ENCODE data around the gene OGFOD1. TPM values are rescaled to one million over a fixed set of nuclear protein-coding genes. Genes with fewer than 3 reads are reported as not detected.

The OGFOD1 gene
- total and polyA plus RNA-seq, 9 of the 15 experiments (the other 6 are each of a cell fraction or from before 2014, with no cell fraction given): 60.4 to 134 (median 85.8) TPM

DNA sequence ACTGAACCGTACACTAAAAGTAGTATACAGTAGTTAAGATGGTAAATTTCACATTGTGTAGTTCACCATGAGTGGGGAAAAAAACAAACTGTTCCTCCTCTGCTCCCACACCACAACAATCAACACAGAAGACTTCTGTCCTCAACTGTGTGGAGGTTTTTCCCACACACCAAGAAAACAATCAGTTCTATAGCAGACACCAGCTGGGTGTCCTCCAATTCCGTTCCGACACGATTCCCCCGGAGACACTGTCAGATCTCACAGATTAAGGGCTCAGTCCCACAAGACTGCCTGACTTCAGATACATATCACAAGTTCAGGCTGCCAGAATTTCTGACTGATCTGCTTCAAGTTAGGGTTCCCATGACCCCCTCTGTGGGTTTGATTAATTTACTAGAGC, 36.7 kb downstream of the OGFOD1 start:
- H3K9ac ChIP-seq (ENCODE audit: insufficient read depth in 1 of 2, low read depth in 2 of 2, low read length in 2 of 2): no peak overlapping the region
- TF ChIP-seq ZNF75A (CRISPR knock-in tag; IDR thresholded peaks at IDR 0.05) (peak; percentile 95), L3MBTL2 (IDR thresholded peaks at IDR 0.05) (0 out of 2 replicates have a peak, but pooled peaks have one; percentile 12), BMI1 (IDR thresholded peaks at IDR 0.05; ENCODE audit: low read length) (no peak), ZNF644 (tag; IDR thresholded peaks at IDR 0.05; ENCODE audit: low read depth) (no peak), SOX6 (IDR thresholded peaks at IDR 0.05) (0 out of 2 replicates have a peak, but pooled peaks have one; percentile 10)
- TF ChIP-seq, protein P1, sequence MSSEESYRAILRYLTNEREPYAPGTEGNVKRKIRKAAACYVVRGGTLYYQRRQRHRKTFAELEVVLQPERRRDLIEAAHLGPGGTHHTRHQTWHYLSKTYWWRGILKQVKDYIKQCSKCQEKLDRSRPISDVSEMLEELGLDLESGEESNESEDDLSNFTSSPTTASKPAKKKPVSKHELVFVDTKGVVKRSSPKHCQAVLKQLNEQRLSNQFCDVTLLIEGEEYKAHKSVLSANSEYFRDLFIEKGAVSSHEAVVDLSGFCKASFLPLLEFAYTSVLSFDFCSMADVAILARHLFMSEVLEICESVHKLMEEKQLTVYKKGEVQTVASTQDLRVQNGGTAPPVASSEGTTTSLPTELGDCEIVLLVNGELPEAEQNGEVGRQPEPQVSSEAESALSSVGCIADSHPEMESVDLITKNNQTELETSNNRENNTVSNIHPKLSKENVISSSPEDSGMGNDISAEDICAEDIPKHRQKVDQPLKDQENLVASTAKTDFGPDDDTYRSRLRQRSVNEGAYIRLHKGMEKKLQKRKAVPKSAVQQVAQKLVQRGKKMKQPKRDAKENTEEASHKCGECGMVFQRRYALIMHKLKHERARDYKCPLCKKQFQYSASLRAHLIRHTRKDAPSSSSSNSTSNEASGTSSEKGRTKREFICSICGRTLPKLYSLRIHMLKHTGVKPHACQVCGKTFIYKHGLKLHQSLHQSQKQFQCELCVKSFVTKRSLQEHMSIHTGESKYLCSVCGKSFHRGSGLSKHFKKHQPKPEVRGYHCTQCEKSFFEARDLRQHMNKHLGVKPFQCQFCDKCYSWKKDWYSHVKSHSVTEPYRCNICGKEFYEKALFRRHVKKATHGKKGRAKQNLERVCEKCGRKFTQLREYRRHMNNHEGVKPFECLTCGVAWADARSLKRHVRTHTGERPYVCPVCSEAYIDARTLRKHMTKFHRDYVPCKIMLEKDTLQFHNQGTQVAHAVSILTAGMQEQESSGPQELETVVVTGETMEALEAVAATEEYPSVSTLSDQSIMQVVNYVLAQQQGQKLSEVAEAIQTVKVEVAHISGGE (CRISPR knock-in tag; IDR thresholded peaks at IDR 0.05): peak in 1 of 3 experiments; percentile 33; a peak in 1 of 6 replicates
- TF ChIP-seq, protein P2, sequence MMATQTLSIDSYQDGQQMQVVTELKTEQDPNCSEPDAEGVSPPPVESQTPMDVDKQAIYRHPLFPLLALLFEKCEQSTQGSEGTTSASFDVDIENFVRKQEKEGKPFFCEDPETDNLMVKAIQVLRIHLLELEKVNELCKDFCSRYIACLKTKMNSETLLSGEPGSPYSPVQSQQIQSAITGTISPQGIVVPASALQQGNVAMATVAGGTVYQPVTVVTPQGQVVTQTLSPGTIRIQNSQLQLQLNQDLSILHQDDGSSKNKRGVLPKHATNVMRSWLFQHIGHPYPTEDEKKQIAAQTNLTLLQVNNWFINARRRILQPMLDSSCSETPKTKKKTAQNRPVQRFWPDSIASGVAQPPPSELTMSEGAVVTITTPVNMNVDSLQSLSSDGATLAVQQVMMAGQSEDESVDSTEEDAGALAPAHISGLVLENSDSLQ (IDR thresholded peaks at IDR 0.05): 0 out of 2 replicates have a peak, but pooled peaks have one; percentile 7
- ChIA-PET CTCF (ENCODE audit: low intra/inter-chr PET ratio) (no interaction called here), POLR2A (no interaction called here)
- DNase-seq (ENCODE audit: extremely low read depth in 1 of 4, low spot score in 3 of 4): no peak
- no peaks in the 10 kb centered on the region for H4K20me1 ChIP-seq (replicated peaks; ENCODE audit: control insufficient read depth, insufficient read depth, low read length)
- peaks cover 0 to 4% of the 10 kb centered on the region in 2 experiments; a peak in 2 of 5 replicates for H3K4me1 ChIP-seq (replicated peaks in 1 of 2; ENCODE audit: control insufficient read depth in 2 of 2, insufficient read depth in 2 of 2, low read length in 2 of 2)
- no peak overlapping the region; the same call in 1 of the 2 replicates for H2AFZ ChIP-seq (ENCODE audit: low read depth, low read length)
- no peaks in the 10 kb centered on the region for H3K9me1 ChIP-seq (ENCODE audit: control insufficient read depth, insufficient read depth, low read length)
- no peaks in the 10 kb centered on the region for H3K79me2 ChIP-seq (ENCODE audit: control insufficient read depth, insufficient read depth, low read length)
- intact Hi-C loops (cut with micrococcal nuclease) (no loop called here), in situ Hi-C loops (cut with MboI) (no loop called here)
- no peaks in the 10 kb centered on the region for H3K36me3 ChIP-seq (ENCODE audit: control insufficient read depth, insufficient read depth, low read length)
- H3K4me2 ChIP-seq (ENCODE audit: insufficient read depth, low read length): peak overlapping the region; percentile 29; the same call in 1 of the 2 replicates
- no TSS peak for BruUV-seq (replicated peaks)
- H3K9me3 ChIP-seq (replicated peaks; ENCODE audit: control insufficient read depth, insufficient read depth, low read depth, low read length): peaks cover 2% of the 10 kb centered on the region; the same call in 1 of the 2 replicates
- H3K4me3 ChIP-seq: no peak overlapping the region
- ATAC-seq: peak; percentile 53
- H3K27me3 ChIP-seq (ENCODE audit: control insufficient read depth in 2 of 2, insufficient read depth in 2 of 2, low read length in 2 of 2): no peaks in the 10 kb centered on the region
- 11% methylated on average over 5 of the region's 5 CpGs for WGBS (ENCODE audit: insufficient coverage, low coverage, missing lambda C conversion rate)
- H3K27ac ChIP-seq (ENCODE audit: extremely low read depth, low read depth, low read length): no peak overlapping the region
- FAIRE-seq: no peak
